SH-SY5Y (cell line): ENCODE results near the gene STX16.

Experiments used
- GATA2 ChIP-seq: IDR thresholded peaks from 2 replicates; pipeline ENCODE4 v1.6.1; 2011; ENCODE audit warnings: mild to moderate bottlenecking, low read depth, low read length
- GATA3 ChIP-seq: IDR thresholded peaks from 2 replicates; pipeline ENCODE4 v1.6.1; 2011; ENCODE audit warnings: low read depth, mild to moderate bottlenecking, low read length, moderate library complexity

- TF ChIP-seq GATA2 (no peak), GATA3 (no peak)
These were observed 35.9 kb upstream of the STX16 start for GRCh38 chr20:58614984-58615760.
